ENCODE measurements around the gene MAP3K2.

The MAP3K2 gene

DNA sequence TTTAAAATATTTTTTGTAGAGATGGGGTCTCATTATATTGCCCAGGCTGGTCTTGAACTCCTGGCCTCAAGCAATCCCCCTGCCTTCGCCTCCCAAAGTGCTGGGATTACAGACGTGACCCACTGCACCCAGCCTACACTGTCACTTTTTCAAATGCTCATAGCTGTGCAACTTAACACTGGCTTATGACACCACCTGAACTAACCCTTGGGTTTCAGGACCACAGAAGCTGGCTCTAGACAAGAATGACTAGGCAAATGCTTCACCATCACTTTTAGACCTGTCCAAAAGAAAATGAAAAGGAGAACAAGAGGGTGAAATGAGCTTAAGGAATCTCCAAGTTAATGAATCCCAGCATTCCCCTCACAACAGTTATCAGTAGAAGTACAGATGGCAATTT is 107.1 kb downstream of the MAP3K2 start:
- DNase-seq, result no peak

DNA sequence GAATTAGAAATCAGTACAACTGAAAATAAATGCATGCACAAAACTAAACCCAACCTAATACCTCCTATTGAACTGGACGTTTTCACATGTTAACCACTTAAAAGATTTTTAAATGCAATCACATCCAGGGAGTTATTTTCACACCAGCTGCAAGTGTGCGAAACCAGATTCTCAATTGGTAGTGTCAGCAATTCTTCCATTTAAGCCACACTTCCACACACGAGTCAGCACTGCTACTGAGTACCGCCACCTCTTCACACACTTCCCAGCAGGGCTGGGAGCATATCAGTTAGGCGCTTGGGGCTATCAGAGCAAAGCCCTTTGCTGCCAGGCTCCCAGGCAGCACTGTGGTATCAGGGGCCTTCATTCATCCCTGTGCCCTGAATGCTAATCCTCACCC is 108.0 kb downstream of the MAP3K2 start:
- DNase-seq, result no peak

DNA sequence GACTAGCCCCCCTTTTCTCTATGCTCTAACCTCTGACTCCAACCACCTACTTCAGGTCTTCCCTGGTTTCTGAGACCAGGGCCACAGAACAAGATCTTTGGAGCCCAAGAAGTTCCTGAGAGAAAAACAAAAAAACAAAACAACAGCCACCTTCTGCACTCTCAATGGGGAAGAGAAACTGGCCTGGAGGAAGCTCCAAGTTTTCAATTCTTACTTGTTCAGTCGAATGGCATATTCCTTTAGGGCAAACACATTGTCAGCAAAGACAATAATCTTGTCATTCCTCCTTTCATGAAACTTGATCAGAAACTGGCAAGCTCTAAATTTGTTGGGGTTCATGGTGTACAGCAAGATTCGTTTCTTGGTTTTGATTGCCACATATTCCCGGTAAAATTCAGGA is 108.8 kb downstream of the MAP3K2 start:
- DNase-seq, result no peak

DNA sequence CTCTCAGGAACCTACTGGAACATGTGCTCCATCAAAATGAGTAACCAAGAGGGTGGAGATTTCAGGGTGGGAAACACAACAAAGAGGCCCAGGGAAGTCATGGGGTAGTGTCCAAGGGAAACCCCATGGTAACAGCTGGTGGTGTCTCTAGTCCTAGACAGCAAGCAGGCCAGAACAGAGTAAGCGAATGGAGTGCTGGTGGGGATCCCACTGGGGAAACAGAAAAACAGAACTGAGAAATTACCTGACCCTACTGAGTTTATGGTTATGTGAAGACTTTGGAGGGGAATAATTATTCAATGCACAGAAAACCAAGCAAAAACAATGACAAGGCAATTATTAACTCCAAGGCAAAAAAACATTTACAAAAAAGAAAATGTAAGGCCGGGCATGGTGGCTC is 110.7 kb downstream of the MAP3K2 start:
- DNase-seq, result no peak

DNA sequence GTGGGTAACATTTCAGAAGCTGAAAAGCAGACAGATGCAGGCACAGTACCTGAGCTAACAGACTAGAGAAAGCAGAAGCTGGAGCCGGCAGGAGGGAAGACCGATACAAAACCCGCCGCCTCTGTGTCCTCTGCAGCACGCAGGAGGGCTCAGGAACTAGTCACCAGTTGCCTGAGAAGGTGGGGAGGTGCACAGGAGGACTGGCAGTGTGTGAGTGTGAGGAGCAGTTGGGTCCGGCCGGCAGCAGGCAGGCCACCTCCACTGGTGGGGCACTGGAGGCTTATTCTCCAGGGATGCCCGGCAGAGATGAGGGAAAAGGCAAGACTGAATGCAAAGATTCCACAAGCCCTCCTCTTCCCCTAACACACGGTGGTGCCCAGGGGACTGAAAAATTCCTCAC is 112.0 kb downstream of the MAP3K2 start:
- no peak for DNase-seq

DNA sequence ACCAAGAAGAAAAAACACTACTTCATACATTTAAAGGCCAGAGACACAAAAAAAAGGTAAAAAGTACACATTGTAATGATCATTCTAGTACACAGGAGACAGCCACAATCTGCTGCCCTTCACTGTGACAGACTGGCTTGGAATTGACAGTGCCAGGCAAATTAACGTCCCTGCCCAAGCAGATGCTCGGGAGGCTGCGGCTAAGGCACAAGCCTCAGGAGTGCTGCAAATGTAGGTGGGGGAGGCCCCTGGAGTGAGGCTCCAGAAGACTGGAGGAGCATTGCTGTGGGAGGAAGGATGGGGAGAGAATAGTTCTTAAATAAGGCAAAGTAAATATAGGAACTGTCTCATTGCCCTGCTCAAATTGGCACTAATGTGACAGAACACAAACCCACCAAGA is 112.4 kb downstream of the MAP3K2 start:
- DNase-seq, result no peak

DNA sequence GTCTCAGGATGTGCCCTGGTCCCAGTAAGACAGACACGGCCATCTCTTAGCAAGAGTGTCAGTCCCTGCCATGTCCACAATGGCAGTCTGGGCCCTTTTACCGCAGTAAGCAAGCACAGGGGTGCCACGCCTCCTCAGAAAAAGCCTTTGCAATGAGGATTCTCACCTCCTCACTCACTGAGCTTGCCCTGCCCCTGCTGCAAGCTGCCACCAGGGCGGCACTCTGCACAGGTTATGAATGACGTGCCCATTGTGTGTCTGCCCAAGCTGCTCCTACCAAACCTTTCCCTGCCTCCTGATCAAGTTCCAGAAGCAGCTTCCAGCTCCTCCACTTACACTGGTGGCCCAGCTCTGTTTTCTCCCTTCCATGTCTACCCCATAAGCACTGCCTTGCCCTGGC is 117.1 kb downstream of the MAP3K2 start:
- DNase-seq, result no peak

DNA sequence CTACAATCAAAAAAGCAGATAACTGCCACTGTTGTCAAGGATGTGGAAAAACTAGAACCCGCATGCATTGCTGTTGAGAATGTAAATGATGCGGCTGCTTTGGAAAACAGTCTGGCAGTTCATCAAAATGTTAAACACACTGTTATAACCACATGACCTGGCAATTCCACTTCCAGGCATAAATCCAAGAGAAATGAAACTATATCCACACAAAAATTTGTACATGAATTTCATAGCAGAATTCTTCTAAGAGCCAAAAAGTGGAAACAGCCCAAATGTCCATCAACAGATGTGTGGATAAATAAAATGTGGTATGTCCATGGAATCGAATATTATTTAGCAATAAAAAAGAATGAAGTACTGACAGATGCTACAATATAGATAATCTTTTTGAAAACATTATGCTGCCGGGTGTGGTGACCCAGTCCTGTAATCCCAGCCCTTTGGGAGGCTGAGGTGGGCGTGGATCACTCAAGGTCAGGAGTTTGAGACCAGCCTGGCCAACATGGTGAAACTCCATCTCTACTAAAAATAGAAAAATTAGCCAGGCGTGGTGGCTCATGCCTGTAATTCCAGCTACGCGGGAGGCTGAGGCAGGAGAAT is 125.9 kb downstream of the MAP3K2 start:
- no peak for DNase-seq

DNA sequence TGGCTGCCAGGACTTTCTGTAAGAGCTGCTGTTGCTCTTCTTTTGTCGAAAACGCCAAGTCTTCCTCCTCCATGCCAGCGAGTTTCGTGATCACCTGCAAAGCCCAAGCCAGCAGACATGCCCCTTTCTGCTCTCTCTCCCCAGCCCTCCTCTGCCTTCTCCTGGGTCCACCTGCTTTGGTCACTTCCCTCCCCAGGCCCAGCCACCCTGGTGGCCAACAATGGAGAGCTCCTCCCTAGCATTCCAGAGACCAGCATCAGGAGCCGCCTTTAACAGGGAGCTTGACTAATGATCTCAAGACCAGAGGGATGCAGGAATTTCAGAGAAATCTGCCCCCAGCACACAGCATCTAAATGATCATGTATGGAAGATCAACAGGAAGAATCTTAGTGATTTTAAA is 128.4 kb downstream of the MAP3K2 start:
- no peak for DNase-seq

DNA sequence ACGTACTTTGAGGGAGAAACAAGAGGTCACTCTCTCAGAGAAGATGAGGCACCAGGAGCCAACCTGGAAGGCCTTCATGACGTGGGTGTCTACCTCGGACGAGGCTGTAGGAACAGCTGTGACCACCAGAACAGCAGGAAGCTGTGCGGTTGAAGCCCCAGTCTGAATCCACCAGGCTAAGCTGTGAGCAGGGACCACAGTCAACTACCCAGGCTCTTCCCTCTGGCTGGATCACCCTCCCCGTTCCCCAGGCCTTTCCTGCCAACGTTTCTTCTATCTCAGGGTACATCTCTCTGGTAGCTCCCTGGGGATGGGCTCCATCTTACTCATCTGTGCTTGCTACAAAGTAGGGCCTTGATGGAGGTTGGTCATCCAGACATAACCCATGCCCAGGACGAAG is 130.9 kb downstream of the MAP3K2 start:
- no peak for DNase-seq

DNA sequence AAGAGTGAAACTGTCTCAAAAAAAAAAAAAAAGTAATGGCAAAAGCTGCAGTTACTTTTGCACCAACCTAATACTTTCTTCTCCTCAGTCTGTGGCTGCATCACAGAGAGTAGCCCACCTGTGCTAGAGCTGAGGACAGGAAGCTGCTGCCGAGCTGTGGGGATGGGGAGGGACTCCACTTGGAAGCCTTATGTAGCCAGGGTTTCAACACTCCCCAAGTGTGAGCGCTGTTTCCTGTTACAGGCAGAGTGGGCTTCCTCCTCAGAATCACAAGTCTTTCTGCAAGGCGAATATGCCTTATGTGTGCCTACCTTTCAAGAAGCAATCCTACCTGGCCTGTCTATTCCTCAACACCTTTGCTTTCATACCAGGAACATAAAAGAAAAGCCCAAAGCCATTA is 131.4 kb downstream of the MAP3K2 start:
- no peak for DNase-seq

DNA sequence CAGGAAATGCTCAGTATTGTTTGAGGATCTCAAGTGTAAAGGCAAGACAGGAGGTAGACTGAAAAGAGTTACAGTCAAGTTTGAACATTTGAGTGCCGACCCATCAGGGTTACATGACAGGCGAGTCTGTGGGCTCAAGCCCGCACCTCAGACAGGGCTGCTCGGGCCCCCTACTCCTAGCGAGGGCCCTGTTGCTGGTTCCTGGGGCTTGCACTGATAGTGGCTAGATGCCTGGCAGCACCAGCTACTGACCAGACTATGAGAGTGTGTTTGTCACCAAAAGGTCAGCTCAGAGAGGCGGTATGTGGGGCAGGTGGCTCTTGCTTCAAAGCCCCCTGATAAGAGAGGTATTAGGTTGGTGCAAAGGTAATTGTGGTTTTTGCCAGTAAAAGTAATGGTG is 132.1 kb downstream of the MAP3K2 start:
- DNase-seq, result no peak

DNA sequence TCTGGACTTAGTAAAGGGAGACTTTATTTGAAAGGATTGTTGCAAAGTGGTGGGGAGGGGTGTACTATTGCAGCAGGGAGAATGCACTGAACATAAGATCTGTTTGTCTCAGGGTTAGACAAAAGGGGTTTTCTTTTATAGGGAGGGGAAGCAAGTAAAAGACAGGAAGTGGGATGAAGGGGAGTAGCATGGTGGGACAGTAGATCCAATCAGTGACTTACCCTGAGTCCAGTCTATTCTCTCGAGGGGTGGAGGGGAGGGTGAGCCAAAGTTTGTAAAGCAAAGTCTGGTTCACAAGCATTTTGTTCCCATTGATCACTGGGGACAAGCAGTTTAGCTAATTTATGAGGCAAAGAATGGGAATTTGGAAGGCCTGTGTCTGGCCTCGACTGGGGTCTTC is 132.6 kb downstream of the MAP3K2 start:
- no peak for DNase-seq

DNA sequence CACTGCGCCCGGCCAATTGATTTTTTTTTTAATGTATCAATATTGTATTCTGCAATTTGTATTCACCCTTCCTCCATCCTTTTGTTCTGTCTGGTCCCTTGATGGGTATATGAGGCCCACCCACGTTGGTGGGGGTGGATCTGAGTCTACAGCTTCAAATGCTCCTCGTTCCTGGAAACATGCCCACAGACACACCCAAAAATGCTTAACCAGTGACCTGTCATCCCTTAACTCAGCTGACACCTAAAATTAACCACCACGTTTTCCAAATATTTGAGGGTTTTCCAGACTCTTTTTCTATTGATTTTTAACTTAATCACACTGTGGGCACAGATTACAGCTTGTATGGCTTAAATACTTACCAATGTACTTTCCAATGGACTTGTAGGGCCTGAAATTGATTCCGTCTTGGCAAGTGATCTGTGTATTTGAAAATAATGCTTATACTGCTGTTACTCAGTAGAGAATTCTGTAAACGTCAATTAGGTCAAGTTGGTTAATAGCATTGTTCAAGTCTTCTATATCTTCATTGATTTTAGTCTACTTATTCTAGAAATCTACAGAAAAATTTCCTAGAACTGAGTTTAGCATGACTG is 133.3 kb downstream of the MAP3K2 start:
- no peak for DNase-seq
